ELF-1 (cell line): Measurements from ENCODE around the gene GLCE.
"Not testable (repeated sequence)": the region's sequence is repeated elsewhere in the genome, so short reads cannot be mapped to it uniquely, and the experiment has no call there.

Experiments used
- DNase-seq: peaks from one replicate; pipeline ENCODE4 v3.0.0-alpha.2; 2016; ENCODE audit warnings: low read depth, low spot score

Gene GLCE

DNA sequence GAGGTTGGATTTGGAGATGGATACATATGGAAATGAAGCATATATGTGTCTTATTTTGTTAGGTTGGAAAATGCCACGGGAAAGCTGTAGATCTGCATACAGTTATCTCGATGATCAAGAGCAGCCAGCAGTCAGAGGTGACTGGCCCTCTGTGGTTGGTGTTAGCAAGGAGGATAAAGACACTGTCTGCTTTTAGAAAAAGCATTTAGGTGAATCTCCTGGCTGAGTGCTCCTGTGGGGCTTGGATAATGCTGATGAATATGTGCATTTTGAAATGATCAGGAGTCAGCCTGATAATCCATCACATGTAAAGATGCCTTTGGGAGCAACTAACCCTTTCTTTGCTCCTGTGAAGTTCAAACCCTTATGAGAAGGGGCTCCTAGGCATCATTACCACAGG is 24.9 kb upstream of the GLCE start:
- no peak for DNase-seq

DNA sequence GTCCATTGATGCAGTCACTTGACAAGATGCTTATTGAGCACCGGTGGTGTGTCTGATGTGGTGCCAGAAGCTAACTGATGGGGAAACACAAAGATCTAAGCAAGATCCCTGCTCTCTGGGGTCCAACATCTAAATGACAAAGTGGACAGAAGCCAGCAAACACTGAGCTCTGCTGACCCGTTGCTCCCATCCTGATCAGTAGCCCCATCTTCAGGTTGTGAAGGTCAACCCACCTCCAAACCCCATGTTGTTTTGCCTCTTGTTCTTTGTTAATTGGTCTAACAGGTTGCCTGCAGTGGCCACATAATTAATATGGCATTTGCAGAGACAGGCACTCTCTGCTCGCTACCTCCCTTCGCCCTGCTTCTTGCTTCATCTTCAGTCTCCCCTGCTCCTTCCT is 21.5 kb upstream of the GLCE start:
- DNase-seq: peak; percentile 23

DNA sequence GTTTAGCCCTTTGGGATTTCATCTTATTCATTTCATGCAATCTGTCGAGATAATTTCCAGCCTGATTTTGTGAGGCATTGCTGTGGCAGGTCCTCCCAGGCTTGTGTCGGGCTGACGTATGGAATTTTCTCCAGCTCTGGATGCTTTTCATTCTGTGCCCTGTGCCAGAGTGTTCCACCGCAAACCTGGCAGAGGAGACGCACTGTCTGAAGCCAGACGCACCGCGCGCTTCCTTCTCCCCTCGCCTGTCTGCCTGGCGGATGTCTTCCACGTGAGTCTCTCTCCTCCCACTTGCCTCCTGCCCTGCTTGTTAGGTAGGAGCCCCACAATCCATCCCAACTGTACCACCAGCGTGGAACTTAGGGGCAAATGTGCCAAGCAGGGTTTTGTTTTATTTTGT is 20.1 kb upstream of the GLCE start:
- DNase-seq: no peak

DNA sequence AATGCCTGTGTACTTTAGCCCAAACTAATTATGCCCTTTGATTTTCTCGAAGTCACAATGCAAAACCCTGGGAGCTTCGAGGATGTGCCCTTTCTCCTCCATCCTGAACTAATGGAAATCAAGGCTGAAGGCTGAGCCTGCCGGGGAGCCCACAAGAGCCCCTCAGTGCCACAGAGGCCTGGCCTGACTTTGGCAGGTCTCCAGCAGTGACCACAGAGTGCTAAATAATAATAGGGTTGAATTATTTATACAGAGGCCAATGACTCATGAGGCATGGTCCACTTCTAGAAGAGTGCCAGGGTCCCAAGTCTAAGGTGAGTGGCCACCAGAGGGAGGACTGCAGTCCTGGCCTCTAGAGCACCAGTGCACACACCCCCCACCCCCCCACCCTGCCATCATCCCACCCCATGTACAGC is 19.1 kb upstream of the GLCE start:
- DNase-seq: no peak

DNA sequence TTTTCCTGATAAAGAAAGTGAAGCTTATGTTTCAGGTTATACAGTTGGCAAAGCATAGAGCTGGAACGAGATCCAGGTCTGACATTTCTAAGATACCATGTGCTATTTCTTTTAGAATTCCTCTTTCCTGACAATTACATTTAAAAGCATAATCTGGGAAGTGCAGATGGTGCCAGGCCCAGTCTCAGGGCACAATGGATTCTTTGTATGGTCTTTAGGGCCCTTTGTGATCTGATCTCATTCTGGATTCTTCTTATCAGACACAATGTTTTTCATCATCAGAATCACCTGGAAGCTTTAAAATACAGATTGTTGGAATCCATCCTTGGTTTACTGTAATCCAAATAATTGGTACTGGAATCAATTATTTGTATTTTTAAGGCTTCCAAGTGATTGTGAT is 18.6 kb upstream of the GLCE start:
- no peak for DNase-seq

DNA sequence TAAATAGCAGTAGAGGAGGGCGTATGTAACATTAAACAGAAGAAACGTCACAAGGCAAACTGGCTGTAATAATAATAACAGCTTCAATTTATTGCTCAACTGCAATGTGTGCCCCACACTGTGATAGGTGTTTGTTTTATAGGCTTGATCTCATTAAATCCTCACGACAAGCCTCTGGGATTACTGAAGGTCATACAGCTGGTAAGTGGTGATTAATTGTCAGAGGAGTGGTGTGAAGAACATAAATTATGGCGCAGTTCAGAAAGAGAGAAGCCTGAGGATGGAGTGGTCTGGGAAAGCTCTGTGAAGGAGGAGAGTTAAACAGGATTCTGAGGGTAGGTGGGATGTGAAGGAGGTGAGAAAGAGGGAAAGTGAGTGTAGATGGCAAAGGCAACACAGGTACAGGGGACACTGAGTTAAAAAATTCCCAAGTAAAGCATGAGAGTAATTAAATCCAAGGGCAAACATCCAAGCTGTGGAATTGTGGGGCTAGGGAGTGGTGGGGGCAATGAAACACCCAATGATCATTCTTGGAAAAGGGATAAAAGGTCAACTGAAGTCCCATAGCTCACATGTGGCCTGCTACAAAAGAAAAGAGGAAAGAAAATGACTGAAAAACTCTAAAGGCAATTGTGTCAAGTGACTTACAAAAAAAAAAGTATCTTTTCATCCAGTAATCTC is 16.5 kb upstream of the GLCE start:
- no peak for DNase-seq

DNA sequence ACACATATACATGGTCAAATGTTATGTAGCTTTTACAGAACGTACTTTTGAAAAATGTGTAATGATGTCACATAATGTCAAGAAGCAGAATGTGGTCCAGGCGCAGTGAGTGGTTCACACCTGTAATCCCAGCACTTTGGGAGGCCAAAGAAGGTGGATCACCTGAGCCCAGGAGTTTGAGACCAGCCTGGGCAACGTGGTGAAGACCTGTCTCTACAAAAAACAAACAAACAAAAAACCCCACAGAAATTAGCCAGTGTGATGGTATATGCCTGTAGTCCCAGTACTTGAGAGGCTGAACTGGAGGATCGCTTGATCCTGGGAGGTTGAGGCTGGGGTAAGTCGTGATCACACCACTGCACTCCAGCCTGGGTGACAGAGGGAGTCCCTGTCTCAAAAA is 15.9 kb upstream of the GLCE start:
- no peak for DNase-seq

DNA sequence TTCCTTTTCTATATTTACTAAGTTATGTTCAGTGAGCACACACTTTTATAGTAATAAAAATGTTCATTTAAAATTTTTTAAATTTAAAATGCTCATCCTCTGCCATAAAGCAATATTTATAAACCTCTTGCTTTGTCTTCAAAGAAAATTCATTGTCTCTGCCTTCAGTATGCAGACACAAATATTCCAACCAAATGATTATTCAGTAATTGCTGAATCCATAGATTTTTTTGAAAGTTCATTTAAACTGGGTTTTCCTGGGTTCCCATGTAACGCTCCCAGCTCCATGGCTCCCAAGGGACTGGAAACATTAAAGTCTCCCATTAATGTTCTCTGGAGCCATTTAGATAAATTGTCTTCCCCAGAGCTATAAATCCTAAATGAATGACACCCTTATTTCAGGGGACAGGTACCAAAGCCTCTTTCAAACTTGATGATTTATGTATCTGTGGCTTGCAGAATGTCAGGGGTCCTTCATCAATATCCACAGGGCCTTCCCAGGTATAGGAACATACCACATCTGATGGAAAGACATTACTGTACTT is 15.2 kb upstream of the GLCE start:
- no peak for DNase-seq

DNA sequence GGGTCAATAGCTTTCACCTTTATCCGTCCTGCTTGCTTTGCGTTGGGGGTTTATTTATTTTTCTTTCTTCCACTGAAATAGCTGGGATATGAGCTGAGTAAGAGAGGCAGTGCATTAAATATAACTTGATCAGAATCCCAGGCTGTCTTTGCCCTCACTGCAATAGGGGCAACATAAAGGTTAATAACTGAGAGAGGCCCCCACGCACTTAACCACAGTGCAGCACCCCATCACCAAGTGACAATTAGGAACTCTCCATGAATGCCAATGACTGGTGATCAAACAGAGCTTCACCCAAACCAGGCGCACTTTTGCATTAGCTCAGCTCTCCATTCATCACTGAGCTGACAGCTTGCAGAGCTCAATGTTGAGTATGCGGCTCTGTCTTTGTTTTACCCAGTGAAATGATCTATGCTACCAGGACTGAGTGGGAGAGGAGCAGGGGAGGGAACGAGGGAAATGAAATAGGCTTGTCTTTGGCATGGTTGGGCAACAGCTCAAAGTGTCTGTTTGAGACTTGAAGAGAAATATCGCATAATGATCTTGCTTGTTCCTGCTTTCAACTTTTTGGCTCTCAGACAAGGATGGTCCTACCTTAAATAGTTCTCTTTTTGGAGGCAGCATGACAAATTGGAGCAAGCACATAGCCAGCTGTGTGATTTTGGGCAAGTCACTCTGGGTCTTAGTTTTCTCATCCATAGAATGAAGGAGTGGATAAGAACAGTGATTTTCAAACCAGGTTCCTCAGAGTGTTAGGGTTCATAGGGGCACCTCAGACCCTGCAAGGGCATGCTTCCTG is 14.5 kb upstream of the GLCE start:
- DNase-seq: peak; percentile 59

DNA sequence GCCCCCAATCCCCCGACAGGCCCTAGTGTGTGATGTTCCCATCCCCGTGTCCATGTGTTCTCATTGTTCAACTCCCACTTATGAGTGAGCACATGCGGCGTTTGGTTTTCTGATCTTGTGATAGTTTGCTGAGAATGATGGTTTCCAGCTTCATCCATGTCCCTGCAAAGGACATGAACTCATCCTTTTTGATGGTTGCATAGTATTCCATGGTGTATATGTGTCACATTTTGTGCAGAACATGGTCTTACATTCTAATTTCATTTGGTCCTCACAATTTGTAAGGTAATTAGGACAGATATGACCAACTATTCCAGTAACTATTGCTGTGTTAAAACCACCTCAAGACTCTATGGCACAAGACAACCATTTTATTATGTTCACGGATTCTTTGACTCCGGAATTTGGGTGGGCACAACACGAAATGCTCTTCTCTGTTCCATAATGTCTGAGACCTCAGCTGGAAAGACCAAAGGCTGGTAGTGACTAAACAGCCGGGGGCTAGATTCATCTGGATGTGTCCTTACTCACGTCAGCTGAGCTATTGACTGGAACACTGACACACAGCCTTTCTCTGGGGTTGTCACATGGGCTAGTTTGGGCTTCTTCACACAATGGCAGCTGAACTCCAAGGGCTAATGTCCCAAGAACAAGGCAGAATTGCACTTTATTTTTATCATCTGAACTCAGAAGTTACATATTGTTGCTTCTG is 13.6 kb upstream of the GLCE start:
- DNase-seq: no peak

DNA sequence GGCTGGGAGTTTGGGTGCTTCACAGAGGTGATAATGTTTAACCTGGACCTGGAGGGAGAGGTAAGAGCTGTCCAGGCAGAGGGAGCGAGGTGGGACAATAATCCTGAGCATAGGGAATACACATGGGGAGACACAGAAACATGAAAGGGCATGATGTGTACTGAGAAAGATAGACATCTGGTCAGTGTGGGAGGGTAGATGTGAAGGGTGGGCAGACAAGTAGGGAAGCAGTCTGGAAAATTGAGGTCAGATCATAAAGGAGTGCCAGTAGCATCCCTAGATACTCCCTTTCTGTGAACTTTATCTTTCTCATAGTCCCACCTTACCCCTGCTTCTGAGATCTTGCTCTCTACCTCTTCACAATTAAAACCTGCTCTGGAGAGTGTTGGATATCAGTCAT is 12.0 kb upstream of the GLCE start:
- DNase-seq: no peak

DNA sequence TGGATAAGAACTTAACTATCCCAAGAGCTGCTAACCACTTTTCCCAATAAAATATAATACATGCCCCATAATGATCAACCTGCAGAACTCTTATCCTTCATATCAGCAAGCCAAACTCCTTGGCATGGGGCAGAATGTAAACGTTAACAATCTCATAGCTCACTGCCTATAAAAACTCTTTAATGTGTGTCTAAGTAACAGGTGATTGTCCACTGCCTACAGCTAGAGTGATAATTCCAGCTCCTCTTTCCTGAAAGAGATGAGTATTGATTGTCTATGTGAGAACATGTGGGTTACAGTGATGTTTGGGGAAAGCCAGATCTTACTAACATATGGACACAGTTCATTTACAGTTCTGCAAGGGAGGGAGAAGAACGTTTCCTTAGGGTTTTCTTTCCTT is 11.3 kb upstream of the GLCE start:
- no peak for DNase-seq

DNA sequence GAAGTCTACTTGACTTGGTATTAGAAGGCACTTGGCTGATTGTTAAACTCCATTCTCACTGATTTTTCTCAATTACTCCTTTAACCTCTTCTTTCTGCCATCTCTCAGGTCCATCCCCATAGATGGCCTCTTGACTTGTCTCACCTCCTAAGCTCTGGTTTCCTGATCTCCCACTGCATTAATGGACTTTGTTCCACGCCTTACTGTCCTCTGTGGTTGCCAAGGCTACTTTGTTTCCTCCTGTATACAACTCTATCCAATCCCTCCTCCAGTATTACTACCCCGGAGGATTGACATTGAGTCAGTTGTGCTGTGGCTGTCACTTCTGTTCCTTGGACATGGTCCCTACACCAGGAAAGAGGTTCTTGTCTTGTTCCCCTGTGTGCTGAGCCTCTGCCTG is 10.6 kb upstream of the GLCE start:
- no peak for DNase-seq

DNA sequence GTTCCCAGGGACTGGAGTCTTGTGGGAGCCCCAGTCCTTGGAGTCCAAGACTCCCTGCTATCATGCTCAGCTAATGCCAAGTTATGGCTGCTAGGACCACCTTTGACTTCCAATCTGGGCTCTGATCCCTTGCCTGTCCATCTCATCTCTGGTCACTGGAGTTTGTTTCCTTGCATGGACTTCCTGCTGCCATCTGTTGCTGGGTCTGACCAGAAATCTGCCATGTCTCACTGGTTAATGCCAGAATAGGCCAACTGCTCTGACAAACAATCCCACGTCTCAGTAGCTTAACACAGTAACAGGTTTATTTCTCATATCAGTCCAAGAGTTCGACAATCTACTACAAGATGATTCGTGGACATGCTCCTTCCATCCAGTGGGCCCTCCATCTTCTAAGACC is 10.1 kb upstream of the GLCE start:
- no peak for DNase-seq

DNA sequence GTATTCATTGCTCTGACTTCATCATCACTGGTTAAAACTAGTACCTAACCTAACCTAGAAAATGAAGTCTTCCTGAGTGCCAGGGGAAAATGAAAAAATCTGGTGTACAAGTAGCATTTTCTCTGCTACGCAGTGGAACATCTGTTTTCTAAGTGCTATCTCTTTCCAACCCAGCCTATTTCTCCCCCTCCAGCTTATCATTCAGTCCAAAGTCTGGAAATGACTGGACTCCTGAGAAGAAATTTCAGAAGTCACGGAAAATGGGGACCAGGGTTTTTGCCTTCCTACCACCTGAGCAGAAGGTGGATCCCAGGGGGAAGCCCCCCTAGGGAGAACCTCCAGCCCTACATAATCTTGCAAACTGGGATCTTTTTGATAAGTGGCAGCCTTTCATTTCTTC is 9.6 kb upstream of the GLCE start:
- no peak for DNase-seq

DNA sequence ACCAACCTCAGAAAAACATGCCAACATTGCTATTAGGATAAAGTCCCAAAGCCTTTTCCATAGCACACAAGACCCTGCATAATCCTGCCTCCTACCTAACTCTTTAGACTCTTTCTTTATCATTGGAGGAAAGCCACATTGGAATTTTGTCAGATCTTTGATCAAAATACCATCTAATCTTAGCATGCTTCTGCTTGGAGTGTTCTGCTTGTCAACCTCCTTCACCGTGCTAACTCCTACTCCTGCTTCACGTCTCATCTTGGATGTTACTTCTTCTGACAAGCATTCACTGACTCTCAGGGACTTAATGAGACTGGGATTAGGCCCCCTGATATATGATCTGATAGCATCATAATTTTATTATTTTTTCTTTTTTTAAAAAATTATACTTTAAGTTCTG is 7.4 kb upstream of the GLCE start:
- no peak for DNase-seq

DNA sequence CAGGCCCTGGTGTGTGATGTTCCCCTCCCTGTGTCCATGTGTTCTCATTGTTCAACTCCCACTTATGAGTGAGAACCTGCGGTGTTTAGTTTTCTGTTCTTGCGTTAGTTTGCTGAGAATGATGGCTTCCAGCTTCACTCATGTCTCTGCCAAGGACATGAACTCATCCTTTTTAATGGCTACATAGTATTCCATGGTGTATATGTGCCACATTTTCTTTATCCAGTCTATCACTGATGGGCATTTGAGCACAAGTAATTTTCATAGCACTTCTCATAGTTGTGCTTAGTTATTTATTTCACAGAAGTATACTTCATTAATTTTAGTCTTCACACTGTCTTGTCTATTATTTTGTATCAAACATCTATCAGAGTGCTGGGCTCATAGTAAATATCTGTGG is 6.8 kb upstream of the GLCE start:
- not testable (repeated sequence) for DNase-seq

DNA sequence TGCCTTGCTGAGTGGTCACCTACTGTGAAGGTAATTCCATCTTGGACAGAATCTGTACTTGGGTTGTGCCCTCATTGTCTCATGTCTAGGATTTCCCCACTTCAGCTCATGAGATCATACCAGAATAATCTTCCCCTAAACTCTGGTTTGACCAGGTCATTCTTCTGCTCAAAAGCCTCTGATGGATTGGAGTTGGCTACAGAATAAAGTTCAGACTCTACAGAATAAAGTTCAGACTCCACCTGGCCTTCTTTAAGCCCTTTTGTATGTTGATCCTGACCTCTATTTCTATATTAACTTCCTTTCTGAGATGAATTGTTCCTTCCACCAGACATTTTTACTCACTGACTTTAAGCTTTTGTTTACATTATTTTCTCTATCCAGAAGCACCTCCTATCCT is 6.4 kb upstream of the GLCE start:
- no peak for DNase-seq

DNA sequence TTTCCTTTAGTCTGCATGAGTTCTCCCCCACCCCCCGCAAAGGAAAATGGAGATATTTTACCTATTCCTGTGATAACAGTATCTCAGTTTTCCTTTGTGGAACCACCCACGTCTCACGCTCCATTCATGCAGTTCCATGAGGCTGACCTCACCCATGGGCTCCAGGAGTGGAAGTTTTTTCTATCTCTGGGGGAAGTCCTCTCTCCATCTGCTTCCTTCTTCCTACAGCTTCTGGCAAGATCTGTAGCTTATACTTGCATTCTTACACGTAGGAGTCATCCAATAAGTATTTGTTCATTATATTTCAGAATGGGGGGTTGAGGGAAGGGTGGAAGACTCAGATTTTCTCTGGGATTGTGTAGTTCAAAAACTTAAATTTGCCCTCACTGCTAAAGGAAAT is 5.8 kb upstream of the GLCE start:
- DNase-seq: no peak

DNA sequence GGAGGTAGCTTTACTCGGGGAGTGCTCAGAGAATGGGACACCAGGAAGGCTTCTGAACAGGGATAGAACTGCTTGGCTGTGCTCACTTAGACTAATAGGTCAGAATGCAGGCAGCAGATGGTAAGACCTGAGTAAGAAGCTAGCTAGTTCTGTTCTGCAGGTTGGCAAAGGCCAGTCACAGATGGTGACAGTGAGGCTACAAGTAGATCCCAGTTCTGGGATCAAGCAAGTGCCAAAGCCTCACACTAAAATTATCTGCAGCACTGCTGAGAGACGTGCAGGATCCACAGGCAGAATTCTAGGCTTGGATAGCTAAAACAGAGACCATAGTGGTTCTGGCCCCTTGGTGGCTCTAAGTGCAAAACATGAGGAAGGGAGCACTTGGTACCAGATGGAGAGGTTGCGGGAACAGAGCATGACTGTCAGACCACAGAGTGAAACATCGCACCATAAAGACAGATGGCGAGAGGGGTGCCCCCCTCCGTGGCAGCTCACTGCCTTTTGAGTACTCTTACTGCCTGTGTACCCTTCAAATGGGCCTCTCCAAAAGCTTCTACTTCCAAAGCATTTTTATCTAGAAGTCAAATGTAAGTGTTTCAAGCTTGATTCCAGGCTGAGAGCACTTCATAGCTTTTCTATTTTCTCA is 3.6 kb upstream of the GLCE start:
- DNase-seq: no peak

DNA sequence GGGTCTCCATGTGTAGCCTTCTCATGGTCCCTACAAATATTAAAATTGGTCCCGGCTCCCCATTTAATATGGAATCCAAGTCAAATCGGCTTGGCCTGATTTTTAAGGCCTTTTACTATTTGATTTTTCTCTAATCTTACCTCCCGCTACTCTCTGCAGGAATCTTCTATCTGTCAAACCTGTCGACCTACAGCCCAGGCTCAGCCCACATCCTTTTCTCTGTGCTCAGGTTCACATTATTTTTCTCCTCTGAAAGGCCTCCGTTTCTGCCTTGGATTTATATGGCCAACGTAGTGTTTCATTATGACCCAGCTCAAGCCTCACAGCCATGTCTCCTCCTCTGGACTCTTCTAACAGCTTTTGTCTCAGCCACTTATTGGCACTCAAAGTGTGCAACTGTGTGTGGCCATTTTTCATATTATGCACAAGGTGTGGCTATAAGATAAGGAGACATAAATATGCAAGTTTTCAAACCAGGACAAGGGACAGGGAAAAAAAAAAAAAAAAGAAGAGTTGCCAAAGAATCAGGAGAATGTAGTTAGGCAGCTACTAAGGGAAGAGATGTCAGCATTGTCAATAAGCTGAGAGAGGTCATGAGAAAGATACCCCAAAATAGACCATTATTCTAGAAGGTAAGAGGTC is 2.1 kb upstream of the GLCE start:
- DNase-seq: no peak

DNA sequence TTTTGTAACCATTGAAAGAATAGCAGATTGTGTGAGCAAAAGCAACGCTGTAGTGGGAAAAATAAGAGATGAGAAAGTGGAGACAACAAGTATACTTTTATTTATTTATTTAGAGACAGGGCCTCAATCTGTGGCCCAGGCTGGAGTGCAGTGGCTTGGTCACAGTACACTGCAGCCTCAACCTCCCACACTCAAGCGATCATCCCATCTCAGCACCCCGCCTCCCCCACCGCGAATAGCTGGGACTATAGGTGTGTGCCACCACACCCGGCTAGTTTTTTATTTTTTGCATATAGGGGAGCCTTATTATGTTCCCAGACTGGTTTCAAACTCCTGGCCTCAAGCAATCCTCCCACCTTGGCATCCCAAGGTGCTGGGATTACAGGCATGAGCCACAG is 1.6 kb upstream of the GLCE start:
- DNase-seq: no peak
